OCI-LY7 (cell line): ENCODE data around the gene NLRP8. TPM values are rescaled to one million over a fixed set of nuclear protein-coding genes. Genes with fewer than 3 reads are reported as not detected.
"Not testable (repeated sequence)": the region's sequence is repeated elsewhere in the genome, so short reads cannot be mapped to it uniquely, and the experiment has no call there.

ENCODE experiments used
- BruUV-seq: library from RNA; stranded (reverse); fragments of 400-500 nt; replicated peaks from 2 replicates; lab custom pipeline; 2021; lab: Mats Ljungman, UMichigan
- CTCF ChIA-PET: fragments of 300-600 bp; sonication (Branson Sonifier 250); formaldehyde crosslinking; loops from one replicate; lab custom pipeline; 2022; ENCODE audit warnings: antibody characterized with exemption; ENCODE audit not compliant: unreplicated experiment; lab: Charles Lee
- POLR2A ChIA-PET: fragments of 300-600 bp; sonication (Branson Sonifier 250); formaldehyde crosslinking; loops from one replicate; lab custom pipeline; 2022; ENCODE audit warnings: antibody characterized with exemption; lab: Charles Lee
- DNase-seq: peaks from one replicate; pipeline ENCODE4 v3.0.0-alpha.2; 2015; ENCODE audit warnings: low spot score
- H2AFZ ChIP-seq: fragments of 200-600 bp; sonication (generic), shearing (Covaris generic); 2 replicates; pipeline ENCODE4 v1.6.1; 2014; ENCODE audit warnings: mild to moderate bottlenecking, antibody characterized with exemption, low read length, moderate library complexity
- H3K27ac ChIP-seq: fragments of 200-600 bp; sonication (generic); 2 replicates; pipeline ENCODE4 v1.5.1; 2014; ENCODE audit warnings: mixed run types, low read depth, mild to moderate bottlenecking, moderate library complexity, low read length, inconsistent platforms; ENCODE audit not compliant: poor library complexity, severe bottlenecking
- H3K36me3 ChIP-seq: fragments of 200-600 bp; sonication (generic); 2 replicates; pipeline ENCODE4 v1.6.1; 2014; ENCODE audit warnings: mild to moderate bottlenecking, antibody characterized with exemption, low read length, moderate library complexity, mixed read lengths; ENCODE audit not compliant: insufficient read depth
- H3K4me1 ChIP-seq: fragments of 200-600 bp; sonication (generic); 2 replicates; pipeline ENCODE4 v1.5.1; 2014; ENCODE audit warnings: mild to moderate bottlenecking, low read length; ENCODE audit not compliant: insufficient read depth, poor library complexity, severe bottlenecking
- H3K4me2 ChIP-seq: fragments of 200-600 bp; sonication (generic); 2 replicates; pipeline ENCODE4 v1.6.1; 2014; ENCODE audit warnings: mild to moderate bottlenecking, low read length
- H3K4me3 ChIP-seq: fragments of 200-600 bp; sonication (generic); 2 replicates; pipeline ENCODE4 v1.5.1; 2014; ENCODE audit warnings: mild to moderate bottlenecking, low read depth, low read length; ENCODE audit not compliant: poor library complexity, severe bottlenecking
- H3K79me2 ChIP-seq: fragments of 200-600 bp; sonication (generic); 2 replicates; pipeline ENCODE4 v1.6.1; 2016; ENCODE audit warnings: low read depth, mild to moderate bottlenecking, low read length, moderate library complexity, mixed read lengths; ENCODE audit not compliant: insufficient read depth
- H3K9me2 ChIP-seq: fragments of 200-600 bp; sonication (generic); 2 replicates; pipeline ENCODE4 v1.6.1; 2016; ENCODE audit warnings: mild to moderate bottlenecking, low read length, mixed read lengths; ENCODE audit not compliant: insufficient read depth
- H3K9me3 ChIP-seq: fragments of 200-600 bp; sonication (generic); 2 replicates; pipeline ENCODE4 v1.6.1; 2014; ENCODE audit warnings: mild to moderate bottlenecking, mixed run types, low read length, mixed read lengths
- H4K20me1 ChIP-seq: fragments of 200-600 bp; sonication (generic); 2 replicates; pipeline ENCODE4 v1.6.1; 2014; ENCODE audit warnings: mild to moderate bottlenecking, antibody characterized with exemption, low read length, moderate library complexity, mixed read lengths; ENCODE audit not compliant: insufficient read depth
- CTCF ChIP-seq: fragments of 200-600 bp; sonication (generic); conservative IDR thresholded peaks from 2 replicates; pipeline ENCODE4 v1.5.1; 2014; ENCODE audit warnings: mild to moderate bottlenecking, antibody characterized with exemption, low read length, moderate library complexity, mixed read lengths
- EZH2phosphoT487 ChIP-seq: fragments of 200-600 bp; sonication (generic); IDR thresholded peaks from 2 replicates; pipeline ENCODE4 v1.6.1; 2018; ENCODE audit warnings: low read depth, borderline replicate concordance, mild to moderate bottlenecking, mixed run types, antibody characterized with exemption, low read length, moderate library complexity, mixed read lengths
- intact Hi-C: fragments of 100-400 bp; cut with micrococcal nuclease; formaldehyde crosslinking; loops from one replicate; pipeline ENCODE4 v1.10.0; 2022; ENCODE audit not compliant: unreplicated experiment
- total RNA-seq, 2 experiments: library from RNA; depleted of rRNA in 1 of 2; stranded (reverse); fragments of >200 nt in 1 of 2; shearing (Covaris generic) in 1 of 2; gene quantifications; 2 replicates each; pipeline ENCODE4 v1.2.3, GENCODE V29; 2014 to 2022

NLRP8 gene
- total RNA-seq, 2 experiments from 2014 or later: not detected

GRCh38 chr19:55940306-55940705 is 7.3 kb upstream of the NLRP8 start:
- H3K9me3 ChIP-seq: no peaks in the 10 kb centered on the region
- no peak overlapping the region for H3K4me2 ChIP-seq
- H3K4me3 ChIP-seq: no peak overlapping the region
- TF ChIP-seq EZH2phosphoT487 (no peak), CTCF (no peak)
- H4K20me1 ChIP-seq: no peaks in the 10 kb centered on the region
- no peaks in the 10 kb centered on the region for H3K36me3 ChIP-seq
- ChIA-PET CTCF (no interaction called here), POLR2A (no interaction called here)
- H3K79me2 ChIP-seq: no peaks in the 10 kb centered on the region
- DNase-seq: no peak
- intact Hi-C loops: loop anchor here (10.0 kb wide), 1 partner anchor 136 kb away; no protein-coding TSS in a partner anchor
- H2AFZ ChIP-seq: no peak overlapping the region
- BruUV-seq: no TSS peak
- H3K9me2 ChIP-seq: no peaks in the 10 kb centered on the region
- no peak overlapping the region for H3K27ac ChIP-seq
- peaks cover 14% of the 10 kb centered on the region for H3K4me1 ChIP-seq

- H3K9me3 ChIP-seq, H3K4me1 ChIP-seq, H3K4me3 ChIP-seq, H3K4me2 ChIP-seq, DNase-seq, intact Hi-C loops, H3K9me2 ChIP-seq, H4K20me1 ChIP-seq, H3K79me2 ChIP-seq, BruUV-seq, H3K36me3 ChIP-seq, H2AFZ ChIP-seq, H3K27ac ChIP-seq, CTCF ChIA-PET: not testable (repeated sequence)
- POLR2A ChIA-PET: interaction anchor here (0.7 kb wide), 1 partner anchor 305 kb away, joined by 3 read pairs; no protein-coding TSS in a partner anchor
Observed at GRCh38 chr19:55950566-55950965, 2.9 kb downstream of the NLRP8 start.

GRCh38 chr19:55956431-55956830 is 8.8 kb downstream of the NLRP8 start:
- Histone ChIP-seq H3K79me2 (no peaks in the 10 kb centered on the region), H3K9me3 (no peaks in the 10 kb centered on the region), H3K36me3 (no peaks in the 10 kb centered on the region), H3K4me1 (no peaks in the 10 kb centered on the region), H3K27ac (no peak overlapping the region), H3K9me2 (no peaks in the 10 kb centered on the region), H3K4me3 (no peak overlapping the region), H2AFZ (no peak overlapping the region), H4K20me1 (no peaks in the 10 kb centered on the region), H3K4me2 (no peak overlapping the region)
- ChIA-PET POLR2A (no interaction called here), CTCF (no interaction called here)
- no peak for TF ChIP-seq EZH2phosphoT487
- TF ChIP-seq CTCF: no peak
- BruUV-seq: no TSS peak
- no peak for DNase-seq
- intact Hi-C loops: no loop called here
